Measurements from ENCODE around the gene APOL3.
"Not testable (repeated sequence)": the region's sequence is repeated elsewhere in the genome, so short reads cannot be mapped to it uniquely, and the experiment has no call there.

Gene APOL3

GRCh38 chr22:36129486-36130388 is 30.8 kb downstream of the APOL3 start:
- DNase-seq = no peak

GRCh38 chr22:36129071-36129470 is 31.5 kb downstream of the APOL3 start:
- no peak for DNase-seq

- no peak for DNase-seq
These were observed 34.5 kb downstream of the APOL3 start for GRCh38 chr22:36125994-36126531.

GRCh38 chr22:36125434-36125833 is 35.1 kb downstream of the APOL3 start:
- no peak for DNase-seq

- no peak for DNase-seq
These were observed 35.9 kb downstream of the APOL3 start for GRCh38 chr22:36124666-36125065.

GRCh38 chr22:36123673-36124630 is 36.6 kb downstream of the APOL3 start:
- DNase-seq = peak; percentile 98

- DNase-seq = peak; percentile 54
These were observed 39.8 kb downstream of the APOL3 start for GRCh38 chr22:36120621-36121351.

GRCh38 chr22:36117053-36117554 is 43.5 kb downstream of the APOL3 start:
- DNase-seq = no peak

GRCh38 chr22:36116127-36116526 is 44.4 kb downstream of the APOL3 start:
- no peak for DNase-seq

GRCh38 chr22:36113121-36113520 is 47.4 kb downstream of the APOL3 start:
- no peak for DNase-seq

GRCh38 chr22:36111316-36111715 is 49.2 kb downstream of the APOL3 start:
- DNase-seq = no peak

- DNase-seq = no peak
These were observed 50.2 kb downstream of the APOL3 start for GRCh38 chr22:36110306-36110881.

- DNase-seq = no peak
These were observed 53.1 kb downstream of the APOL3 start for GRCh38 chr22:36107436-36107835.

- DNase-seq = no peak
These were observed 53.6 kb downstream of the APOL3 start for GRCh38 chr22:36106910-36107309.

- DNase-seq = no peak
These were observed 55.6 kb downstream of the APOL3 start for GRCh38 chr22:36104988-36105387.

- DNase-seq = no peak
These were observed 56.1 kb downstream of the APOL3 start for GRCh38 chr22:36104435-36104834.

GRCh38 chr22:36103891-36104290 is 56.7 kb downstream of the APOL3 start:
- no peak for DNase-seq

- no peak for DNase-seq
These were observed 57.6 kb downstream of the APOL3 start for GRCh38 chr22:36102995-36103394.

- DNase-seq = no peak
These were observed 58.8 kb downstream of the APOL3 start for GRCh38 chr22:36101756-36102155.

- DNase-seq = not testable (repeated sequence)
These were observed 59.6 kb downstream of the APOL3 start for GRCh38 chr22:36100908-36101307.

- DNase-seq = no peak
These were observed 60.3 kb downstream of the APOL3 start for GRCh38 chr22:36100134-36100824.

All from hematopoietic multipotent progenitor cell treated with erythropoietin and hydrocortisone succinate and interleukin-3 and kit ligand, for 4 days (in vitro differentiated cells).